GM18511 (cell line): ENCODE results near the gene GJC1.

Experiments
- ATAC-seq: cut with Tn5 transposase; IDR thresholded peaks from one replicate; pipeline ENCODE4 v1.9.1; 2021; ENCODE audit warnings: mild to moderate bottlenecking, moderate library complexity; ENCODE audit not compliant: unreplicated experiment

Gene GJC1

GRCh38 chr17:44829523-44830358, at the start of gene GJC1:
Gene GJC1, minus strand, starts transcription at chr17:44830287. Its CDS starts 24,470 bp downstream, at chr17:44805817.
- ATAC-seq: no peak

- no peak for ATAC-seq
Observed at GRCh38 chr17:44879376-44879775, 49.3 kb upstream of the GJC1 start.

GRCh38 chr17:44878627-44879221, 48.6 kb upstream of the GJC1 start:
- no peak for ATAC-seq

- no peak for ATAC-seq
Observed at GRCh38 chr17:44877121-44877520, 47.0 kb upstream of the GJC1 start.

GRCh38 chr17:44875761-44876160, 45.7 kb upstream of the GJC1 start:
- no peak for ATAC-seq

GRCh38 chr17:44872131-44872768, 42.2 kb upstream of the GJC1 start:
- no peak for ATAC-seq

- no peak for ATAC-seq
Observed at GRCh38 chr17:44871556-44871955, 41.5 kb upstream of the GJC1 start.

- ATAC-seq: no peak
Observed at GRCh38 chr17:44867841-44868240, 37.8 kb upstream of the GJC1 start.

GRCh38 chr17:44865931-44866330, 35.8 kb upstream of the GJC1 start:
- ATAC-seq: no peak

GRCh38 chr17:44865231-44865660, 35.2 kb upstream of the GJC1 start:
- no peak for ATAC-seq

GRCh38 chr17:44864831-44865230, 34.7 kb upstream of the GJC1 start:
- no peak for ATAC-seq

GRCh38 chr17:44863061-44863918, 33.2 kb upstream of the GJC1 start:
- no peak for ATAC-seq

GRCh38 chr17:44862278-44862914, 32.3 kb upstream of the GJC1 start:
- no peak for ATAC-seq

GRCh38 chr17:44859701-44860100, 29.6 kb upstream of the GJC1 start:
- ATAC-seq: no peak

- ATAC-seq: no peak
Observed at GRCh38 chr17:44854192-44854591, 24.1 kb upstream of the GJC1 start.

- ATAC-seq: no peak
Observed at GRCh38 chr17:44850612-44851011, 20.5 kb upstream of the GJC1 start.

GRCh38 chr17:44850025-44850424, 19.9 kb upstream of the GJC1 start:
- ATAC-seq: no peak

- ATAC-seq: no peak
Observed at GRCh38 chr17:44848961-44849489, 18.9 kb upstream of the GJC1 start.

GRCh38 chr17:44848257-44848795, 18.2 kb upstream of the GJC1 start:
- no peak for ATAC-seq

- no peak for ATAC-seq
Observed at GRCh38 chr17:44847586-44847985, 17.5 kb upstream of the GJC1 start, which contains the start of gene HIGD1B. Gene HIGD1B, plus strand, starts transcription at chr17:44847883. Its CDS starts 270 bp downstream, at chr17:44848153.
